GM12874 (cell line): ENCODE measurements around the gene S100G.

Source experiments
- CTCF ChIP-seq: IDR thresholded peaks from 2 replicates; pipeline ENCODE4 v1.5.1; 2011; ENCODE audit warnings: low read depth, mild to moderate bottlenecking, control low read depth, low read length, moderate library complexity; ENCODE audit not compliant: insufficient read depth

S100G gene

GRCh38 chrX:16617382-16617781 is 32.6 kb upstream of the S100G start:
- TF ChIP-seq CTCF = no peak

GRCh38 chrX:16618422-16618821 is 31.5 kb upstream of the S100G start:
- no peak for TF ChIP-seq CTCF

- no peak for TF ChIP-seq CTCF
Observed at GRCh38 chrX:16619024-16619423, 30.9 kb upstream of the S100G start.

DNA sequence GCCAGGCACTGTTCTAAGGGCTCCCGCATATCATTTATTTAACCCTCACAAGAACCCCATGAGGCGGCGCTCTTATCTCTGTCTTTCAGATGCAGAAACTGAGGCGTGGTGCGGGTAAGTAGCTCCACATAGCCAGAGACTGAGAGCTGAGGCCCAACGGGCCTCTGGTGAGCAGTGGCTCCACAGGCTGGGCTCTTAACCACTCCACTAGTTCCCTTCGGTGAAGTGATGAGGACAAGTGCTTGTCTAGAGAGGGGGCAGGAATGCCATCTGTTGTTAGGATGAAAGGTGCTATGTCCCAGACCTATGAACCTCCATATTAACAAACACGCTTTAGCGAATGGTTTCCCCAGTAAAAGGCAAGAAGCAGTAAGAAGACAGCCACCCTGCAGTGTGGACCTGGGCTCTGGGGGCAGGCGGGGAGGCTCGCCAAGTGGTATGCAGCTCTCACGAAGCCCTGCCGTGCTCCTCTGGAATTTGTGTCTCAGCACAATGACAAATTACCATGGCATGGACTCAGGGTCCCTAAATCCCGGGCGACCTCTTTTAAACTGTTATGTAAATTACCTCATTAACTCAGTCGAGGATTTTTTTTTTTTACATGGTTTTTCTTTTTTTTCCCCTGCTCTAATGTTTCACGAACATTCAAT is 20.9 kb upstream of the S100G start:
- TF ChIP-seq CTCF = no peak

DNA sequence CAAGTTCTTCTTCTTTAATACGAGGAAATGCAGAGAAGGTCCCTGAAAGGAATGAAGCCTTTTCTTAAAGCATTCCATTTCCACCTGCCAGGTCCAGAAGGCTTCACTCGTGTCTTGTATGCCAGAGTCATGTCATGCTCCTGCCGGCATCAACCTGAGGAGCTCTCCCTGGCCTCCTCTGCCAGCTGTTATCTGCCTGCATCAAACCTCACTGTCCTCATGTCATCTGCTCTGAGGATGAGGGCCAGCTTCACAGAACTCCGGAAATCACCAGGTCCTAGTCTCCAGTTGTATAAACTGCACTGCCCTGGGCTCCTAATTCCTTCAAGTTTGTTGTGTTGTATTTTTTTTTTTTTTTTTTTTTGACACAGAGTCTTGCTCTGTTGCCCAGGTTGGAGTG is 20.0 kb upstream of the S100G start:
- TF ChIP-seq CTCF = no peak

DNA sequence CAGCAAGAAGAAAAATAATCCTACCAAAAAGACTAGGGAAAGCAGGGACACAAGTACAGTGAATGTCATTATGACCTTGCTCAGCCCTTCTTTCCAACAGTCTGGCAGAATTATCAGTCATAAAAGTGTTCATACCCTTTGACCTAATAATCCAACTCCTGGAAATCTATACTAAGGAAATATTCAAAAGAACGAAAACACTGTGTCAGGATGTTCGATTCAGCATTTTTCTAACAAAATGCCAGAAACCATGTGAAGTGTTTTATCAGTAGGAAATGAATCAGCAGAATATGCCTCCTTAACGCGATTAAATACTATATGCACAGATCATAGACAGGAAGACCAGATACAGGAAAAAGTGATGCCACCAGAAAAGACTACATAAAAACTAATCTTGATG is 16.2 kb upstream of the S100G start:
- no peak for TF ChIP-seq CTCF

- no peak for TF ChIP-seq CTCF
Observed at GRCh38 chrX:16635040-16635439, 14.9 kb upstream of the S100G start.
